Stimulated activated CD4-positive, alpha-beta T cell treated with anti-CD3 and anti-CD28 coated beads, Interleukin-4, amount 100 ng/mL, for 24 hours (primary cell): ENCODE results near the gene ANKRD63.

Experiments
- DNase-seq: peaks from one replicate; pipeline ENCODE4 v3.0.0-alpha.2; 2020

Gene ANKRD63

GRCh38 chr15:40277471-40277870 lies 5.4 kb downstream of the ANKRD63 start:
- no peak for DNase-seq

GRCh38 chr15:40276927-40277326 lies 5.9 kb downstream of the ANKRD63 start:
- DNase-seq, result no peak

GRCh38 chr15:40275954-40276353 lies 6.9 kb downstream of the ANKRD63 start:
- no peak for DNase-seq

DNA sequence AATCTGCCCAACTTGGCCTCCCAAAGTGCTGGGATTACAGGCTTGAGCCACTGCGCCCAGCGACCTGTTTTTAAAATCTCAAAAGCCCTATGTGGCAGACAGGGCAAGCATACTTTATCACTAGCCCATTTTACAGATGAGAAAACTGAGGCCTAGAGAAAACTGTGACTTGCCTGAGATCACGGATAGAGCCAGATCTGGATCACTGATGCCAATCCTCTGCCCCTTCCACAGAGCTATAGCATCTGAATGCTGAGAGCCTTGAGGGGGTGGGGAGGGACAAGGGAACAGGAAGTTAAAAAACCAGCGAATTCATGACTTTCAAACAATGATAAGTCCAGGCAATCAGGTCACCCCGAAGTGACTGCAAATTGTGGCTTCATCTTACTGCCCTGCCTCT lies 7.3 kb downstream of the ANKRD63 start:
- no peak for DNase-seq

GRCh38 chr15:40274350-40275274 lies 8.3 kb downstream of the ANKRD63 start:
- DNase-seq, result peak; percentile 90

DNA sequence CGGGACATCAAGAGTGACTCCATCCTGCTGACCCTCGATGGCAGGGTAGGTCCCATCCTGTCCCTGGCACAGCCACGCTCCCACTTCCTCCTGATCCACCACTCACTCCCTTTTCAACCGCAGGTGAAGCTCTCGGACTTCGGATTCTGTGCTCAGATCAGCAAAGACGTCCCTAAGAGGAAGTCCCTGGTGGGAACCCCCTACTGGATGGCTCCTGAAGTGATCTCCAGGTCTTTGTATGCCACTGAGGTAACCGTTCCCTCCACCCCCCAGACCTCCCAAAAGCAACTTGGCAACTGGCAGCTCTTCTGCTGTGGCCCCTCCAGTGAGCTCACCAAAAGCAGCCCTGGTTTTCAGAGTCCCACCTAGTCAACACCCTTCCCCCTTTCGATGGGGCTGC lies 9.4 kb downstream of the ANKRD63 start:
- no peak for DNase-seq

GRCh38 chr15:40272485-40273056 lies 10.3 kb downstream of the ANKRD63 start:
- no peak for DNase-seq

DNA sequence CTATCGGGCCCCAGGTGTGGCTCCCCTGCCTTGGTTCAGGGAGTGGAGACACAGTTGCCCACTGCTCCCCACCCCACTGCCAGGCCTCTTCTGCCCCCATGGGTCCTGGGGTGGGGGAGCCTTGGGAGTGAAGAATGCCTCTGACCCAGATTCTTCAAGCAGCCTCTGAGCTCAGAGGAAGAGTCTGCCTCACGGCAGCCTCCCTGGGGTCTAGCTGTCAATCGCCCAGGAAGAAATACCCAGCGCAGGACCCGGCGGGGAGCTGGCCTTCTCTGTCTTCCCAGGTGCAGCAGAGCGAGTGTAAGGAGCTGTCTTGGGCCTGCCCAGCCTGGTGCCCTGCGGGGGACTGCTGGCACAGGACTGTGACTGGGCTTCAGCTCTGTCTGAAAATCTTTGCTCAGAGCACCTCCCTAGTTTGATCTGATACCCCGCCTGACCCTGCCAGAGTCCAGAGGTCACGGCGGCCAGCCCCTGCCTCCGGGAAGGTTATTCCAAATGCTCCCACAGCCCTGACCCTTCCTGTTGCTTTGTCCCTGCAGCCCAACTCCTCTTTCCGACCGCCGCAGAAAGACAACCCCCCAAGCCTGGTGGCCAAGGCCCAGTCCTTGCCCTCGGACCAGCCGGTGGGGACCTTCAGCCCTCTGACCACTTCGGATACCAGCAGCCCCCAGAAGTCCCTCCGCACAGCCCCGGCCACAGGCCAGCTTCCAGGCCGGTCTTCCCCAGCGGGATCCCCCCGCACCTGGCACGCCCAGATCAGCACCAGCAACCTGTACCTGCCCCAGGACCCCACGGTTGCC lies 11.0 kb downstream of the ANKRD63 start:
- no peak for DNase-seq

DNA sequence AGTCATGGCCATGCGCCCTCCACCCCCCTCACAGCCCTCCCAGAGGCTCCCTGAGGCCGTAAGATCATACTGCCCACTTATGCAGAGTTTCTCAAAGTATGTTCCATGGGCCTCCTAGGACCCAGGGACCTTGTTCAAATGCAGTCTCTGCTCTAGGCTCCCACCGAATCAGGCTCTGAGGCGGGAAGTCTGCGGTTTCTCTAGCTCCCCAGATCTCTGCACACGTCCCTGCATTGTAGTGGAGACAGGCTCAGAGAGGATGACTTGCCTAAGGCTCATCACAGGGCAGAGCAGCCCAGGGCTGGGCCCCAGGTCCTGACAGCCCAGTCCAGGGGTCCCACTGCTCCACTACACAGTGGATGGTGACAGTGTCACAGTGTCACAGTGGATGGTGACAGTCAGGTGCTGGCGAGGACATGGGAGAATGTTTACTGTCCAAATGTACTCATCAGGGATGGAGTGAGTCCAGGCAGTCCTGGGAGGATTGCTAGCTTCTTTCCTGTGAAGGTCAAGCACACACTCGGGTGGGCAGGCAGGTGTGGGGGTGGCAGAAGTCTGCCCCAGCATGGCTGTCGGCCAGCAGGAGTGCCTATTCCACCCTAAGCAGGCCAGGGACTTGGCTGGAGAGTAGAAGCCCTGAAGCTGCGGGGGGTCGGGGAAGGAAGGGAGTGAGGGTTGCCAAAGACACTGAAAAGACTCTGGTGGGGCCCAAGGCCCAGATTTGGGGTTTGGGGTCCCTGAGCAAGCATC lies 12.4 kb downstream of the ANKRD63 start:
- no peak for DNase-seq

DNA sequence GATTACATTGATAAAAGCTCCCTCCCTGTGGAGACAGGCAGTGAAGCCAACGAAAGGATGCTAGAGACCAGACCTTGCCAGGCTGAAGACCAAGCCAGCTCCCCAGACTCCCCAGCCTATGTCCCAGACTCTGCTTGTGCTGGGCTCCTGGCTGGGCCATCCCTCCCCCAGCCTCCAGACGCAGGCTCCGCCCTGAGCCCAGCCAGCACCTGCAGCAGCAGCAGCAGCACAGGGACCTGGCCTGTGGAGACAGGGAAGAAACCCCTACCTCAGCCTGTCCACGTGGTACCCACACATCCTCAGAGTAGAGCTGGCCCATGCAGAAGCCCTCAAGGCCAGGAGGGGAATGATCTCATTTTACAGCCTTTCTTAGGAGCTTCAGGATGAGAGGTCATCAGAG lies 13.3 kb downstream of the ANKRD63 start:
- DNase-seq, result no peak

- no peak for DNase-seq
These were observed 15.2 kb downstream of the ANKRD63 start for GRCh38 chr15:40267670-40268069.

- DNase-seq, result no peak
These were observed 16.0 kb downstream of the ANKRD63 start for GRCh38 chr15:40266828-40267304.

DNA sequence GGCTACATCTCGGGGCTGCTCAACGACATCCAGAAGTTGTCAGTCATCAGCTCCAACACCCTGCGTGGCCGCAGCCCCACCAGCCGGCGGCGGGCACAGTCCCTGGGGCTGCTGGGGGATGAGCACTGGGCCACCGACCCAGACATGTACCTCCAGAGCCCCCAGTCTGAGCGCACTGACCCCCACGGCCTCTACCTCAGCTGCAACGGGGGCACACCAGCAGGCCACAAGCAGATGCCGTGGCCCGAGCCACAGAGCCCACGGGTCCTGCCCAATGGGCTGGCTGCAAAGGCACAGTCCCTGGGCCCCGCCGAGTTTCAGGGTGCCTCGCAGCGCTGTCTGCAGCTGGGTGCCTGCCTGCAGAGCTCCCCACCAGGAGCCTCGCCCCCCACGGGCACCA lies 17.0 kb downstream of the ANKRD63 start:
- no peak for DNase-seq

DNA sequence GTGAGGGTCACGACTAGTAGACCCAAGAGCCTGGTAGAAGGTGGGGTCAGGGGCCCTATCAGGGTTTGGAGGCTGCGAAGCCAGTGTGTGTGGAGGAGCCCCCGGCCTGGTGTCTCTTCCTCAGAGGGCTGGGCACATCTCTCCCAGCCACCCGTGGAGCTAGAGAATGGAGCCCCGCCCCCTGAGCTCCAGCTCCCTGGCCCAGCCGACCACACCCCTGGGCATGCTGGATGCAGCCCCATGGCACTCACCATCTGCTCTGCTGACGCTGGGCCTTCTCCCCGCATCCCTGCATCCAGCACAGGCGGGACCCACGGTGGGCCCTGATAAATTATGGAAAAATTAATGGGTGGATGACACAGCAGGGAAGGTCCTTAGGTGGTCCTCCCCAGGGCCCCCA lies 17.5 kb downstream of the ANKRD63 start:
- no peak for DNase-seq

- no peak for DNase-seq
These were observed 18.3 kb downstream of the ANKRD63 start for GRCh38 chr15:40264321-40265153.

DNA sequence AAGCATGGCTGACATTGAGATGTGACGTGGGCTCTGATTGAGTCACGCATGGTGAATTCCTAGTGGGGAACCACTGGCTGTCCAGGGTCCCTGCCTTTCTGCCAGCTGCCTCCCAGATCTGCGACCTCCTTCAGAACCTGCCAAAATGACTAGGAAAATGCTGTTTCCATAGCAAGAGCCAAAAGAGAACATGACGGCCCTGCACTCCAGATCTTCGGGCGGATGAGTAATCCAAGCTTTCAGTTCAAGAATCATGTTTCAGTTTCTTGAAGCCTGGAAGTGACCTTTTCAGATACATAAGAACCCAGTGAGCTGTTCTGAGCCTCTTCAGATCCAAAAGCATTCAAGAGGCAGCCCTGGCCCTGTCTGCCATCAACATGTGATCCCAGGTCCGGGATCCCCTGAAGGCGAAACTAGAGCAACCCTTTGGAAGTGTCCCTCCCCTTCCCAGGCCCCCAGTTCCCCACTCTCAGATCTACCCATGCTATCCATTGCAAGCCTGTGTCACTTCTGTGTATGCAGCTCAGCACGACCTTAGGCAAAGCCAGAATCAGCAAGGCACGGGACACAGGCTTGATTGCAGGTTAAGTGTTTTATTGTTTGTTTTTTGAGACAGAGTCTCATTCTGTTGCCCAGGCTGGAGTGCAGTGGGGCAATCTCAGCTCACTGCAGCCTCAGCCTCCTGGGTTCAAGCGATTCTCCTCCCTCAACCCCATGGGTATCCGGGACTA lies 19.7 kb downstream of the ANKRD63 start:
- DNase-seq, result no peak

- no peak for DNase-seq
These were observed 23.8 kb downstream of the ANKRD63 start for GRCh38 chr15:40259021-40259420.

DNA sequence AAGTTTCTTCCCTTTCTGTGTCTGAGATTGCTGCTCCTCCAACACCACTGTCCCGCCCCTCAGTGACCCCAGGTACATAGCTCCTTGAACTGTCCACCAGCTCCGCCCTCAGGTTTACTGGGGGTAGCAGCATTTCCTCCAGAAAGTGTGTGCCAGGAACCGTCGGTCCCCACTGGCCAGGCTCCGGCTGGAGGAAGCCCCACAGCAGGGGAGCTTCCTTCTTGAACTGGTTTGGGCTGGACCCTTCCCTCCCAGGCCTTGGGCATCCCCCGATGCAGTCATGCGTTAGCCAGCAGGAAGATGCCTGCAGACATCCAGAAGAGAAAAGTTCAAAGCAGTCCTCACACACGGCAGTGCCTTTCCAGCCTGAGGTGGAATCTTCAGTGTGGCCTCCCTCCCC lies 24.3 kb downstream of the ANKRD63 start:
- DNase-seq, result no peak

GRCh38 chr15:40257656-40258450 lies 25.0 kb downstream of the ANKRD63 start:
- DNase-seq, result no peak

GRCh38 chr15:40256638-40257235 lies 26.1 kb downstream of the ANKRD63 start:
- DNase-seq, result no peak
